SH-SY5Y (cell line): ENCODE measurements around the gene TFF3.

Experiments
- GATA2 ChIP-seq: IDR thresholded peaks from 2 replicates; pipeline ENCODE4 v1.6.1; 2011; ENCODE audit warnings: mild to moderate bottlenecking, low read depth, low read length
- GATA3 ChIP-seq: IDR thresholded peaks from 2 replicates; pipeline ENCODE4 v1.6.1; 2011; ENCODE audit warnings: low read depth, mild to moderate bottlenecking, low read length, moderate library complexity

DNA sequence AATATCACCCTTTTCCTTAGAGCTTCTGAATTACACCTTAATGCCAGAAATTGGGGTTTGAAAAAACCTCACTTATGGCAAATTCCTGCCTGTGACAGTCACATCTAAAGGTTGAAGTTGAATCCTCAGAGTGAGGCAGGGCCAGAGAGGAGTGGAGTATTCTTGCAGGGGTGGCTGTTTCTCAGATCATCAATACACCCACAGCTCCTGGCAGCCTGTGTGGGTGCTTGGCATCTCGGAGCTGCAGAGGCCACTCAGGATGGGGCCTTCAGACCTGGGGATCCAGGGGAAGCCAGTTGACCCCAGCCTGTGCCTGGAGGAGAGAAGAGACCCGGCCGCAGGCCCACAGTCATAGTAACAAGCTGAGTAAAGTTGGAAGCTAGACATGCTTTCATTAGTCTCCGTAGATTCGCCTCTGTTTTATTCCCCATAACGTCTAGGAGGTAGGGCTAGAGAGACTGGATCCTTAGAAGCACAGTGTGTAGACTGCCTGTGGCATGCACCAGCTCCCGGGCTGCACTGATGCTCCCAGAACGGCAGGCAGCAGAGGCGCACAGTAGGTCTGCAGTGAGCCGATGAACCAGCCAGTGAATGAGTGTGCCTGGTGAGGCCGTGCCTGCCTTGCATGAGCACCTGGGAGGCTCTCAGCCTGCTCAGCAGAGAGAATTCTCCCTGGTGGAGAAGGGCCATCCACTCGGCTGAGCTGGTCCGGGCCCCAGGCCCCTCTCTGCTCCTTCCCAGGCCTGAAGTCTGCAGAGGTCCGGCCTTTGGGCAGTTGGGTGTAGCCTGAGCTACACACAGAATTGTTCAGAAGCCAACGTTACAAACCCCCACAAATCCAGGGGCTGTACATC, 42.9 kb downstream of the TFF3 start:
- TF ChIP-seq GATA2 (no peak), GATA3 (no peak)
